Central memory CD4-positive, alpha-beta T cell (primary cell): ENCODE data around the gene ASCL2.

Experiments
- DNase-seq: peaks from one replicate; pipeline ENCODE4 v3.0.0; 2022

ASCL2 gene

GRCh38 chr11:2223153-2223794 lies 47.1 kb downstream of the ASCL2 start:
- no peak for DNase-seq

- DNase-seq: no peak
Measured at GRCh38 chr11:2222451-2222850, 47.9 kb downstream of the ASCL2 start.

GRCh38 chr11:2221591-2221990 lies 48.8 kb downstream of the ASCL2 start:
- DNase-seq: no peak

- no peak for DNase-seq
Measured at GRCh38 chr11:2221024-2221423, 49.4 kb downstream of the ASCL2 start.

- no peak for DNase-seq
Measured at GRCh38 chr11:2220173-2220771, 50.1 kb downstream of the ASCL2 start.

- no peak for DNase-seq
Measured at GRCh38 chr11:2219318-2220017, 50.9 kb downstream of the ASCL2 start.
